GM12873 (cell line): ENCODE data around the gene IGIP.

Source experiments
- CTCF ChIP-seq: IDR thresholded peaks from 2 replicates; pipeline ENCODE4 v1.5.1; 2012; ENCODE audit warnings: low read depth, mild to moderate bottlenecking, moderate library complexity, low read length, control low read depth; ENCODE audit not compliant: insufficient read depth; ENCODE audit errors: missing control alignments

The IGIP gene

GRCh38 chr5:140159014-140159927 lies 33.5 kb downstream of the IGIP start:
- no peak for TF ChIP-seq CTCF

GRCh38 chr5:140162275-140162674 lies 36.5 kb downstream of the IGIP start:
- TF ChIP-seq CTCF = no peak

- no peak for TF ChIP-seq CTCF
Measured at GRCh38 chr5:140162781-140163180, 37.0 kb downstream of the IGIP start.

- no peak for TF ChIP-seq CTCF
Measured at GRCh38 chr5:140165101-140165922, 39.6 kb downstream of the IGIP start.

- no peak for TF ChIP-seq CTCF
Measured at GRCh38 chr5:140165923-140166270, 40.2 kb downstream of the IGIP start.

GRCh38 chr5:140166911-140167310 lies 41.2 kb downstream of the IGIP start:
- TF ChIP-seq CTCF = no peak

- TF ChIP-seq CTCF = no peak
Measured at GRCh38 chr5:140168371-140168770, 42.6 kb downstream of the IGIP start.
